NCI-H2227 (cell line): Measurements from ENCODE around the gene SNRNP48.

Experiments used
- DNase-seq: peaks from one replicate; lab custom pipeline; 2025; ENCODE audit not compliant: unreplicated experiment; lab: John Stamatoyannopoulos, UW

Gene SNRNP48

DNA sequence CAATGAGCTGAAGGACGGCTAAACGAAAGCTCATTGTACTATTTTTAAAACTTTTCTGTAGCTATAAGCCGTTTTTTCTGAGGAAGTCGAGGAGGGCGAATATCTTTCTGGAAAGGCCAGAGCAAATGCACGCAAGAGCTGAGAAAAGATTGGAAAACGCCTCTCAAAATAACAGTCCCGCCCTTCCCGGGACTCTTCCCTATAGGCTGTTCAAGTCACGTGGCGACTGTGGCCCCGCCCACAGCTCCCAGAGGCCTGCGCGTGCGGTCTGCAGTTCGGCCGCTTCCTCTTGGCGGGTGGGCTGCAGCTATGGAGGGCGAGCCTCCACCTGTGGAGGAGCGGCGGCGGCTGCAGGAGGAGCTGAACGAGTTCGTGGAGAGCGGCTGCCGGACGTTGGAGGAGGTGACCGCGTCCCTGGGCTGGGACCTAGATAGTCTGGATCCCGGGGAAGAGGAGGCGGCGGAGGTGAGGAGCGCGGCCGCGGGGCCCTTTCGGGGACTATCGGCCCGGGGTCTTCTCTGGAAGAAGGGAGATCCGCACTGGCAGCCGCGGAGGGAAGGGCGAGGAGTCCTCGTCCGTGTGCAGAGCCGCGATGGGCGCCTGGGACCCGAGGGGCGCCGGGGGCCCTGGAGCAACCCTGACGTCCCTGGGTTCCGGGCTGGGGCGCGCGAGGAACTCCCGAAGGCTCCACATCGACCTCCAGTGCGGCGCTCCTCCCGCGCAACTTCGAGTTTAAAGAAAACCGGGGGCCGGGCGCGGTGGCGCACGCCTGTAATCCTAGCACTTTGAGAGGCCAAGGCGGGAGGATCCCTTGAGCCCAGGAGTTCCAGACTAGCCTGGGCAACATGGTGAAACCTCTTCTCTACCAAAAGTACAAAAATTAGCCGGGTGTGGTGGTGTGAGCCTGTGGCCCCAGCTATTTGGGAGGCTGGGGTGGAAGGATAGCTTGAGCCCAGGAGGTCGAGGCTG, at the start of gene SNRNP48:
Gene SNRNP48 (plus strand): TSS at position 250 of the 969 bp plus-strand sequence. CDS start 60 bp downstream, at position 310.
- DNase-seq: peak; percentile 97

- no peak for DNase-seq
Measured at GRCh38 chr6:7540595-7540994, 49.4 kb upstream of the SNRNP48 start.

GRCh38 chr6:7541175-7542064, 48.6 kb upstream of the SNRNP48 start, which contains the start of gene DSP:
Gene DSP (plus strand): TSS chr6:7541671. CDS start chr6:7541916, 245 bp downstream.
- peak; percentile 58 for DNase-seq

GRCh38 chr6:7542065-7542873, 47.7 kb upstream of the SNRNP48 start:
- DNase-seq: peak; percentile 26

DNA sequence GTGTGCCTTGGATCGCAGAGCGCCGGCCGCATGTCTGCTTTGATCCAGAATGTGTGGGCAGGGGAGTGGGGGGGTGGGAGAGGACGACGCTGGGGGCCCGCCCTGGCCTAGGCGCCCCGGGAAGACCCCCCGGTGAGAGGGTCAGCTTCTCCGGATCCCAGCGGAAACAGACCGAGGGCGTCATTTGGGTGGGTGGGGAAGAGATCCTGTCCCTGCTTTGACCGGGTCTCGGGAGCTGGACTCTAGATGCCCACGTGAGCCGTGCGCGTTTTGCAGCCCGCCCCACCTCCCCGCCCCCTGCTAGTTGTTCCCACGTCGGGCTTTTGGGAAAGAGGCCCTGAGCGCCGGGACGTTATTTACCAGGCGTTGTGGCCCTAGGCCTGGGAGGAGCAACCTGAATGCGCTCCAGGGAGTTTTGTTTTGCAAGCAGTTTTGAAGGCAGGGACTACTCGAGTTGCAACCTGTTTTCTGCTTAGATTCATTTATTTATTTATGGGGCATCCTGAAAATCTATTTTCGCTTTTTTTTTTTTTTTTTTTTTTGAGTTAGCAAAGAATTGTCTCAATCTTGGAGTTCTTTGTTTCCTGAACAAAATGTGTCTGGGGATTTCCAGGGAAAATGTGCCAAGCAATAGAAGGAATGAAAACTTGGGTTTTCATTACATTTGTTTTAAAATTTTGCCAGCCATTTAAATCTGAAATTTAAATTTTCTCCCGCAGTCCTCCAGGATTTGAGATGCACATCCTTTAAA, 46.9 kb upstream of the SNRNP48 start:
- peak; percentile 33 for DNase-seq

- no peak for DNase-seq
Measured at GRCh38 chr6:7543789-7544424, 46.1 kb upstream of the SNRNP48 start.

DNA sequence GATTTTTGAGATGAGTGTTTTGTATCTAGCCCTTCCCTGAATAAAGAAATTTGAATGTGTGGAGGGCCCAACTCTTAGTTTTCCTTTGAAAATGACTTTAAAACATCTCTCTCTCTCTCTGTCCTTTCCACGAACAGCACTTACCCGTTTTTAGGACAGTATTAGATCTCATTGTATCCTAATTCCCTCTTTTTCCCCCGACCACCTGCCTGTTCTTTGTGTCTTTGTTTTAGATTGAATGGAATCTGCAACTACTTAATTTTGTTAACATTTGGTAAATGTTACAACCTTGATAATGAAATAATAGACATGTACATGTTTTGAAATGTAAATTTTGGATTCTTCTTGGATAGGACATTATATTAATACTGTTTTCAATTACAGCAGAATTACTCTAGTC, 45.4 kb upstream of the SNRNP48 start:
- DNase-seq: no peak

DNA sequence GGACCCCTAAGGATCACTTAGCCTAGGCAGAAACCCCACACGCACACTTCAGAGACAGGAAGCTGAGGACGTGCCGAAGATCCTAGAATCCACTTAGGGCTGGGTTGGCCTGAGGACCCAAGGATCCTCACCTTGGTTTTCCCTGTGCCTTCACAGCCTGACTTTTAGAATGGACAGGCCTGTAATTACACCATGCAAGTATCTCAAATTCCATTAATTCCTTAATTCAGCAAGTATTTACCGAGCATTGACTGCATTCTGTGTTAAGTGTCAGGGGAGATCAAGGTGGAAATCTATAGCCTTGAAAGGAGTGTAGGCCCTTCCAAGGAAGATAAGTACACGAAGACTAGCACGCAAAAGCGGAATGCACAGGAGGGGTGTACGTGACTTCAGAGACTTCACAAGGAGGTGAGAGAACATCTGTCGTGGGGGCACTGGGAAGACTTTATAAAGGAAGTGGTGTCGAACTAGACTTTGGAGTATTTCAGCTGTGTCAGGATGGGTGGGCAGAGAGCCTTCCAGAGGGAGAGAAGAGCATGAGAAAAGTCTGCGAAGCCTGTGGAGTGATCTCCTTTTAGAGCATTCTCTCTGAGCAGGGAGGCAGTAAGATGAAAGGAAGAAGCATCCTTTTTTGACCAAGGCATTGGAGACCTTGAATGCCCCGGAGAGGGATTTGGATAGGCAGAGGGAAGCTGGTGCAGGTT, 44.5 kb upstream of the SNRNP48 start:
- no peak for DNase-seq

DNA sequence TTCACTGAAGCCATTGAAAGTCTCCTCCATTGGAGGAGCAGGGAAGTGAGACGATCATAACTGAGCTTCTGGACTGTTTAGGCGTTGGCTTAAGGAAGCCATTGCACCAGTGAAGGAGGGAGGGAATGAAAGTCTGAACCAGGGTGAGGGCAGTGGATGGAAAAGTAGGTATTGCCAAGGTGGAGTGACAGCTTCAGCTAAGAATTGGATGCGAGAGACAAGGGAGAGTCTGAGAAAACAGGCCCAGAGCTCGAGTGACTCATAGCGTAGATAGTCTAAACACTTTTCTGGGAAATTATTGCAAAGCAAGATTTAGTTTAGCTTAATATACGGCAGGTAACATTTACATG, 44.0 kb upstream of the SNRNP48 start:
- DNase-seq: no peak

GRCh38 chr6:7546383-7546782, 43.6 kb upstream of the SNRNP48 start:
- DNase-seq: no peak

DNA sequence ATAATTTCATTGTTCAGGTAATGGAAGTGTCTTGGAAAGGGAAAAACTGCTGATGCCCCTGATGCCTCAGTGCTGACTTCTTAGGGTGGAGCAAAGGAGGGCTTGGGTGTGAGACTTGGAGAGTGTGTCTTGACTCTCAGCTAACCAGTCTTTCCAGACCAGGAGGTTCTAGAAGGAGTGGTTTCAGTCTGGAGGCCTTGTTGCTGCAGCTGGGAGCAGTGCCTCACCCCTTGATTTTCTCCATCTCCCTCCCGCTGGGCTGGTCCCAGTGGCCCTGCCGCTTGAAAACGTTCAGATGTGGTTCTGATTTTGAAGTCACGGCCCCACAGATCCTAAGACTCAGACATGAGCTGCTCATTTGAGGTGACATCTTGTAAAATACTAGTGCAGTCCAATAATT, 43.1 kb upstream of the SNRNP48 start:
- no peak for DNase-seq

DNA sequence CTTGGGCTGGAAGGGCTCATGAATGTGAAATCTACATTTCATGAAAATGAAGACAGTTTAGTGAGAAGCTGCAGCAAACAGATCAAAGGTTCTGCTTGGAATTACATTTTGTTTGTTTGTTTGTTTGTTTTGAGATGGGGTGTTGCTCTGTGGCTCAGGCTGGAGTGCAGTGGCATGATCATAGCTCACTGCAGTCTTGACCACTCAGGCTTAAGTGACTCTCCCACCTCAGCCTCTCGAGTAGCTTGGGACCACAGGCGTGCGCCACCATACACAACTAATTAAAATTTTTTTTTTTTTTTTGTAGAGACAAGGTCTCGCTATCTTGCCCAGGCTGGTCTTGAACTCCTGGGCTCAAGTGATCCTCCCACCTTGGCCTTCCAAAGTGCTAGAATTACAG, 42.7 kb upstream of the SNRNP48 start:
- DNase-seq: no peak

DNA sequence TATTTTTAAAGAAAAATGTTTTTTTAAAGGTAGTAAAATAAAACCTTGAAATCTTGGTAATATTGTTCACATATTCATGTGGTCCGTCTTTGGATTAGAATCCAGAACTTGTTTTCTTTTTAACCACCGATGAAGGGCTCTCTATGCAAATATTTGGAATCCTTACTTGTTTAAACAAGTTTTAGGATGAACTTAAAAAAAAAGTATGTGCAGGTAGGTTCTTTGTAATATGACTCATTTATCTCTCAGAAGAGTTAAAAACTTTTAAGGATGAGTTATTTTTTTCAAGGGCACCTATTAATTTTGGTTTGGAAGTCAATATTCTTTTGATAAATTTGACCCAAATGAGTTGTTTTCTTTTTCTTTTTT, 39.6 kb upstream of the SNRNP48 start:
- no peak for DNase-seq

DNA sequence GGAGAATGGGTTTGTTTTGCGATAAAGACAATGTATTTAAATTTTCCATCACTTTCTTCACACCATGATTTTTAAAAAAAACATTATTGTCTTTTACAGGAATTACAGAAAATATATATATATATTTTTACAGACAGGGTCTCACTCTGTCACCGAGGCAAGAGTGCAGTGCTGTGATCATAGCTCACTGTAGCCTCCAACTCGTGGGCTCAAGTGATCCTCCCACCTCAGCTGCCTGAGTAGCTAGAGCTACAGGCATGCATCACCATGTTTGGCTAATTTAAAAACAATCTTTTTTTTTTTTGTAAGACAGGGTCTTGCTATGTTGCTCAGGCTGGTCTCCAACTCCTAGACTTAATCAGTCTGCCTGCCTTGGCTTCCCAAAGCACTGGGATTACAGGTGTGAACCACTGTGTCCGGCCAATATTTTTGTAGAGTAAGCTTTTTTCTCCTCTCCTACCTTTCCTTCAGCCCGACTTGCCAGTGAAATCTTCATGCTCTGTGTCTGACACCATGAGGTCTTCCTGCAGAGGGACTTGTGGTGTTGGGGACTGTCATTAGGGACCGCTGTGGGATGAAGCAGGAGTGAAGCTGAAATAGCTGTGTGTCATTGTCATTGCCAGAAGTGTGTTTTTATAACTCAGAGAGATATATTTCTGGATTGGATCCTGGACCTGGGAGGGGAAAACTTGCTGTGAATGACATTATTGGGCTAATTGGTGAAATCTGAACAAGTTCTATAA, 35.3 kb upstream of the SNRNP48 start:
- no peak for DNase-seq

DNA sequence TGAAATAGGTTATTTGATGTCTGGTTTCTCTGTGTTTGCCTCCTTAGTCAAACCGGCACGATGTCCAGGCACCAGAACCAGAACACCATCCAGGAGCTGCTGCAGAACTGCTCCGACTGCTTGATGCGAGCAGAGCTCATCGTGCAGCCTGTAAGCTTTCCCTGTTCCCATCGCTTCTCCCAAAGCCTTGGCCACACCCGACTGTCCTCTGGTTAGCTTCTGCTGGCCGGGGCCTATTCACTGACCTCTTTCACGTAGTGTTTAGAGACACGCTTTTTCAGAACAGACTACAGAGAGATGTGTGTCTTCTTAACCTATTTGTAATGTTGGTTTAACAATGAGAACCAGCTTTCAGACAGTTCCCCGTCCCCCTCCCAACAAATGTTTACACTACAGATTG, 34.3 kb upstream of the SNRNP48 start:
- DNase-seq: no peak

- DNase-seq: no peak
Measured at GRCh38 chr6:7556394-7557106, 33.4 kb upstream of the SNRNP48 start.

DNA sequence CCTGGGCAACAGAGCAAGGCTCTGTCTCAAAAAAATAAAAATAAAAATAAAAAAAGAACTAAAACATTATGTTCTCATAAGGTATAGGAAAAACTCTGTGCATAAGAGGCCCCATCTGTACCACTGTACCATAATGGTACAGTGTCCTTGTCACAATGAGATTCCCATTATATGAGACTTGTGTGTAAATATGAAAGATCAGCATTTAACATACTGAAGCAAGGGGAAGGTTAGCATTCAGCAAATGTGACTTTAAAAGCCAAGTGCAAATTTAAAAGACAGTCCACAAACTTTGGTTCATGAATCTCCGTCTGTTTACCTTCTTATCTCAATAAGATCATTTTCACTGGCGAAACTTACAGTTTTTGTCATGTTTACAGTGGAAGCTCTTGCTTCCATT, 32.3 kb upstream of the SNRNP48 start:
- no peak for DNase-seq

DNA sequence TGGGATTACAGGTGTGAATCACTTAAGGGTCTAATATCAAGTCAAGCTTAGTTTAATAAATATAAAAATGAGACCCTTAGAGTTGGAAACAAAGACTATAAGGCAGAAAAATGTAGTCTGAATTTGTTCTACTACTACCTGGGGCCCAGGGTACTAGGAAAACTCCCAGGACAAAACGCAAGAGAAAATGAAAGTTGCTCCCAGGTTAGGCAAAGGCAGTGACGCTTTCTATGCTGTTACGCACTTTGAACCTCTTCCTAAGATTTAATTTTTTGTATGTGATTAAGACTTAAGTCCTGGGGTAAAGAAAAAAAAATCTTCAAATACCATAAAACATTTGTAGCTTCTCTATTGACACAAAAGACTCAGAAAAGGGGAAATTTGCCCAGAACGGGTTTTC, 31.2 kb upstream of the SNRNP48 start:
- DNase-seq: no peak
